Body of pancreas (tissue), 4 donors: Measurements from ENCODE around the gene GMEB2.

Source experiments
- POLR2A ChIP-seq, 3 donors: fragments of 450-650 bp; IDR thresholded peaks; one replicate each; pipeline ENCODE4 v1.6.1; 2016; ENCODE audit warnings: antibody characterized with exemption in 3 of 3, mild to moderate bottlenecking in 2 of 3
- TF ChIP-seq, protein P1 (sequence below), 7 experiments: fragments of 450-650 bp in 4 of 7; fragments of 200-600 bp in 3 of 7; sonication (generic) in 3 of 7; IDR thresholded peaks; one replicate each; pipeline ENCODE4 v1.5.1; 2016 to 2019; ENCODE audit warnings: antibody characterized with exemption in 7 of 7

DNA sequence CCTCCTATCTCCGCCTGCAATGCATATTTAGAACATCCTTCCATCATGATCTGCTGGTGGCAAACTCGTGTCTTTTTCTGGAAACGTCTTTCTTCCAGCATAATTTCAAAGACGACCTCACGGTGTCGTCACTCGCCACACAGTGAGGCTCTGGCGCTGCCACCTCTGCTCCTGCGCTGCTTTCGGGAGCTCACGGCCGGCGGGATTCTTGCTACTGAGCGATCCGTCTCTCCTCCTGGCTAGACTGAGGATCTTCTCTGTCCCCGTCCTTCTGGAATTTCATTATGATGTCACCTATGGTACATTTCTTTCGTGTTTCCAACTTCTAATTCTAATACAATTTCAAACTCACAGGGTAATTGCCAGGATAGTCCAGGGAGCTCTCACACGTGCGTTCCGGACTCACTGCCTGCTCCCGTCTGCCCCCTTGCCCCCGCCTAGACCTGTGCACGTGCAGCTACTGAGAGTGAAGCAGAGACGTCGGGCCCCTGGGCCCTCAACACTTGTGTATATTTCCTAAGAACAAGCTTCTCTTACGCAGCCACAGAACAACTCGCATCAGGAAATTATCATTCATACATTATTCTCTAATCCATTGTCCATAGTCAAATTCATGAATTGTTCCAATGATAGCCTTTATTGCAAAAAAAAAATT lies 27.4 kb downstream of the GMEB2 start:
- no peak for TF ChIP-seq POLR2A (IDR thresholded peaks at IDR 0.05)
- TF ChIP-seq, protein P1, sequence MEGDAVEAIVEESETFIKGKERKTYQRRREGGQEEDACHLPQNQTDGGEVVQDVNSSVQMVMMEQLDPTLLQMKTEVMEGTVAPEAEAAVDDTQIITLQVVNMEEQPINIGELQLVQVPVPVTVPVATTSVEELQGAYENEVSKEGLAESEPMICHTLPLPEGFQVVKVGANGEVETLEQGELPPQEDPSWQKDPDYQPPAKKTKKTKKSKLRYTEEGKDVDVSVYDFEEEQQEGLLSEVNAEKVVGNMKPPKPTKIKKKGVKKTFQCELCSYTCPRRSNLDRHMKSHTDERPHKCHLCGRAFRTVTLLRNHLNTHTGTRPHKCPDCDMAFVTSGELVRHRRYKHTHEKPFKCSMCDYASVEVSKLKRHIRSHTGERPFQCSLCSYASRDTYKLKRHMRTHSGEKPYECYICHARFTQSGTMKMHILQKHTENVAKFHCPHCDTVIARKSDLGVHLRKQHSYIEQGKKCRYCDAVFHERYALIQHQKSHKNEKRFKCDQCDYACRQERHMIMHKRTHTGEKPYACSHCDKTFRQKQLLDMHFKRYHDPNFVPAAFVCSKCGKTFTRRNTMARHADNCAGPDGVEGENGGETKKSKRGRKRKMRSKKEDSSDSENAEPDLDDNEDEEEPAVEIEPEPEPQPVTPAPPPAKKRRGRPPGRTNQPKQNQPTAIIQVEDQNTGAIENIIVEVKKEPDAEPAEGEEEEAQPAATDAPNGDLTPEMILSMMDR (IDR thresholded peaks at IDR 0.05): no peak
